AG04449 (cell line): Measurements from ENCODE around the gene DEPDC4.

Experiments used
- CTCF ChIA-PET: fragments of 350-600 bp; formaldehyde crosslinking; extraction: SDS; loops from one replicate; lab custom pipeline; 2021; ENCODE audit warnings: antibody characterized with exemption; lab: Yijun Ruan, JAX
- POLR2A ChIA-PET: fragments of 400-600, 350-600 bp; formaldehyde crosslinking; extraction: SDS; loops from one replicate; lab custom pipeline; 2020; ENCODE audit warnings: antibody characterized with exemption, inconsistent platforms; lab: Yijun Ruan, JAX
- DNase-seq: peaks from one replicate; pipeline ENCODE4 v3.0.0-alpha.2; 2010; ENCODE audit warnings: low read depth, low spot score
- H3K4me3 ChIP-seq: 2 replicates; pipeline ENCODE4 v1.5.1; 2011; ENCODE audit warnings: low read depth, mild to moderate bottlenecking, control low read depth, low read length
- TF ChIP-seq, protein P1 (sequence below): IDR thresholded peaks from one replicate; pipeline ENCODE4 v1.5.1; 2011; ENCODE audit warnings: mild to moderate bottlenecking, moderate library complexity, low read length, control low read depth, inconsistent platforms; ENCODE audit not compliant: insufficient read depth; ENCODE audit errors: missing control alignments

Gene DEPDC4

DNA sequence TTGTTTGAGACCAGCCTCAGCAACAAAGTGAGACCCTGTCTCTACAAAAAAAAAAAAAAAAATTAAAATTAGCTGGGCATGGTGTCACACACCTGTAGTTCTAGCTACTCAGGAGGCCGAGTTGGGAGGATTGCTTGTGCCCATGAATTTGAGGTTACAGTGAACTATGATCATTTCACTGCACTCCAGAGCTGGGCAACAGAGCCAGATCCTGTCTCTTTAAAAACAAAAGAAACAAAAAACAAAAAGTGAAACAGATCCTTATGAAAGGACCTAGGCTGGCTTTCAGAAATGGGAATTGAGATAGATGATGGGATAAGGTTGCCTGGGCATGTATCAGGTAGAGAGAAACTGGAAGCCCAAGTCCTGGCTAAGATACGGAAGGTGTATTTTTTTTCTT lies 52.4 kb downstream of the DEPDC4 start:
- POLR2A ChIA-PET, result no interaction called here
- TF ChIP-seq, protein P1, sequence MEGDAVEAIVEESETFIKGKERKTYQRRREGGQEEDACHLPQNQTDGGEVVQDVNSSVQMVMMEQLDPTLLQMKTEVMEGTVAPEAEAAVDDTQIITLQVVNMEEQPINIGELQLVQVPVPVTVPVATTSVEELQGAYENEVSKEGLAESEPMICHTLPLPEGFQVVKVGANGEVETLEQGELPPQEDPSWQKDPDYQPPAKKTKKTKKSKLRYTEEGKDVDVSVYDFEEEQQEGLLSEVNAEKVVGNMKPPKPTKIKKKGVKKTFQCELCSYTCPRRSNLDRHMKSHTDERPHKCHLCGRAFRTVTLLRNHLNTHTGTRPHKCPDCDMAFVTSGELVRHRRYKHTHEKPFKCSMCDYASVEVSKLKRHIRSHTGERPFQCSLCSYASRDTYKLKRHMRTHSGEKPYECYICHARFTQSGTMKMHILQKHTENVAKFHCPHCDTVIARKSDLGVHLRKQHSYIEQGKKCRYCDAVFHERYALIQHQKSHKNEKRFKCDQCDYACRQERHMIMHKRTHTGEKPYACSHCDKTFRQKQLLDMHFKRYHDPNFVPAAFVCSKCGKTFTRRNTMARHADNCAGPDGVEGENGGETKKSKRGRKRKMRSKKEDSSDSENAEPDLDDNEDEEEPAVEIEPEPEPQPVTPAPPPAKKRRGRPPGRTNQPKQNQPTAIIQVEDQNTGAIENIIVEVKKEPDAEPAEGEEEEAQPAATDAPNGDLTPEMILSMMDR, result no peak
- H3K4me3 ChIP-seq, result no peak overlapping the region
- CTCF ChIA-PET, result interaction anchor here (1.0 to 1.1 kb wide), 2 partner anchors 18 to 21 kb away, joined by 3 read pairs; no protein-coding TSS in a partner anchor
- DNase-seq, result no peak

DNA sequence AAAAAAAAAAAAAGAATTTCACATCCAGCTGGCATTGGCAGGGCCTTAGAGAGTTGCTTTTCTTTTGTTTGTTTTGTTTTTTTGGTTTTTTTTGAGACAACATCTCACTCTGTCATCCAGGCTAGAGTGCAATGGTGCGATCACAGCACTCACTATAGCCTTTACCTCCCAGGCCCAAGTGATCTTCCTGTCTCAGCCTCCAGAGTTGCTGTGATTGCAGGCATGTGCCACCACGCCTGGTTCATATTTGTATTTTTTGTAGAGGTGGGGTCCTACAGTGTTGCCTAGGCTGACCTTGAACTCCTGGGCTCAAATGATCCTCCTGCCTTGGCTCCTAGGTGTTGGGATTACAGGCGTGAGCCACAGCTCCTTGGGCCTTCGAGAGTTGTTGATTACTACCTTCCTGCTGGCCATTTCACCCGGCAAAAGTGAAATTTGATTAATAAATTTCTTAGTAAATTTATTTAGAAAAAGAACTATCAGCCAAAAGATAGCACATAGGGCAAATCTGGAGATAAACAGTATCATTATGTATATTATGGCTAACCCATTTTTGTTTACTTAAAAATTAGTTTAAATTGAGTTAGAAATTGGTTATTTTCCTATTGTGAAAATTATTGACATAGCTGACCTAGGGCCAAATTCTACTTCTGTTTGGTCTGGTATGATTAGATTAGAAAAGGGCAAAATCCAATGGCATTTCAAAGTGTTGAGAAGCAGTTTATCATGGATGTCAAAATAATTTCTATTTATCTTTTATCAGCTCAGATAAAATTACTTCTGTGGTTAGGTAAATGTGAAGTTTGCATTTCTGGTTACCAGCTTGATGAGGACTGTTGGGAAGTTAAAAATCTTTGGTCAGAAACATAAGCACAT lies 53.6 kb downstream of the DEPDC4 start:
- CTCF ChIA-PET, result no interaction called here
- TF ChIP-seq, protein P1, result no peak
- no peak overlapping the region for H3K4me3 ChIP-seq
- no peak for DNase-seq
- POLR2A ChIA-PET, result no interaction called here

DNA sequence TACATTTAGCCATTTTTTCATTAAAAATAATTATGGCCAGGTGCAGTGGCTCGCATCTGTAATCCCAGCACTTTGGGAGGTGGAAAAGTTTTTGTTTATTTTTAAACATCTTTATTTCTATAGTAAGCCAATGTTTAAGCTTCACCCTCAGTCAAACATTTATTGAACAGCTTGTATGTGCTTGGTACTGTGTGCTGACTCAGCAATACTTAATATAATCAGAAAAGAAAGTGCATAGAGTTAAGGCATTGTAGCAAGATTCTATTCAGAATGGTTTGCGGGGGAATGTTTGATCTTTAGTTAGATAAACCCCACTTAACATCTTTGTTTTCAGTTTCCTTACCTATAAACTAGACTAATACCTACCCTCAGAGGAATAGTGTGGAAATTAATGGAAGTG lies 55.2 kb downstream of the DEPDC4 start:
- no peak for DNase-seq
- CTCF ChIA-PET, result no interaction called here
- H3K4me3 ChIP-seq, result no peak overlapping the region
- TF ChIP-seq, protein P1, result no peak
- POLR2A ChIA-PET, result no interaction called here

DNA sequence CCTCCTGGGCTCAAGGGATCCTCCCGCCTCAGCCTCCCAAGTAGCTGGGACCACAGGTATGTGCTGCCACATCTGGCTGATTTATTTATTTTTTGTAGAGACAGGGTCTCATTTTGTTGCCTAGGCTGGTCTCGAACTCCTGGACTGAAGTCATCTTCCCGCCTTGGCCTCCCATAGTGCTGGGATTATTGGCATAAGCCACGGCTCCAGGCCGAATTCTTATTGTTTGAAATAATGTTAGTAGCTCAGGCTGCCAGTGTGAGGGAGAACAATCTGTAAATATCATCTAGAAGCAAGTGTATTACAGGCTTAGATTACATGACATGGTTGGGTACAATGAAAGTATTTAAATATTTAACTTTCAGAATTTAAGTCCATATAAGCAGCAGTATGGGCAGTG lies 58.0 kb downstream of the DEPDC4 start:
- CTCF ChIA-PET, result interaction anchor here (1.2 kb wide), 1 partner anchor 9 kb away, joined by 3 read pairs; the partner anchor contains the start of gene ACTR6
- H3K4me3 ChIP-seq, result no peak overlapping the region
- DNase-seq, result no peak
- POLR2A ChIA-PET, result no interaction called here
- TF ChIP-seq, protein P1, result no peak

DNA sequence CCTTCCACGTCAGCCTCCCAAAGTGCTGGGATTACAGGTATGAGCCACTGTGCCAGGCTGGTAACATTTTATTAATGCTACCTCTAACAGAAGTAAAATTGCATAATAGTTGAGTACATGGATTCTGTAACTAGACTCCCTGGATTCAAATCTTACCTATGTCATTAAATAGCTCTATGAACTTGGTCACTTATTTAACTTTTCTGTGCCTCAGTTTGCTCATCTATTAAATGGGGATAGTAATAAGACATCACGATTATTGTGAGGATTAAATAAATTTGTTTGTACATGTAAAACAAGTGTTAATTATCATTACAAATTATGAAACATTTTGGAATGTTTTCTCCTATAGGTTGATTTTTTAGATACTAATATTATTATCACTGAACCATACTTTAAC lies 59.6 kb downstream of the DEPDC4 start:
- no peak for DNase-seq
- POLR2A ChIA-PET, result no interaction called here
- CTCF ChIA-PET, result no interaction called here
- TF ChIP-seq, protein P1, result no peak
- no peak overlapping the region for H3K4me3 ChIP-seq

DNA sequence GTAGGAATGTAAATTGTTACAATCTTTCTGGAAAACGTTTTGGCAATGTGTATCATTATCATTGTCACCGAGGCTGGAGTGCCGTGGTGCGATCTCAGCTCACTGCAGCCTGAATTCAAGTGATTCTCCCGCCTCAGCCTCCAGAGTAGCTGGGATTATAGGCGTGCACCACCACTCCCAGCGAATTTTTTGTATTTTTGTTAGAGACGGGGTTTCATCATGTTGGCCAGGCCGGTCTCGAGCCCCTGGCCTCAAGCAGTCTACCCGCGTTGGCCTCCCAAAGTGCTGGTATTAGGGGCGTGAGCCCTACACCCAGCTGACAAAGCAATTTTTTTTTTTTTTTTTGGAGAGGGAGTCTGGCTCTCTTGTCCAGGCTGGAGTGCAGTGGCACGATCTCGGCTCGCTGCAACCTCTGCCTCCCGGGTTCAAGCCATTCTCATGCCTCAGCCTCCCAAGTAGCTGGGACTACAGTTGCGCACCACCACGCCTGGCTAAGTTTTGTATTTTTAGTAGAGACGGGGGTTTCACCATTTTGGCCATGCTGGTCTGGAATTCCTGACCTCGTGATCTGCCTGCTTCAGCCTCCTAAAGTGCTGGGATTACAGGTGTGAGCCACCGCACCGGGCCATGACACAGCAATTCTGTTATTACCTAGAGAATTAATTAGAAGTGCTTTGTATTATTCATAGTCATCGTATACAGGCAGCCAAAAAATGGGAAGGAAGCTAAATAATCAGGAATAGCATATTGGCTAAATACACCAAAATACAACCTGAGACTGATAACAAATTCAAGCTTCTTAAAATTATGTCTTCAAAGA lies 65.1 kb downstream of the DEPDC4 start:
- POLR2A ChIA-PET, result no interaction called here
- DNase-seq, result no peak
- TF ChIP-seq, protein P1, result no peak
- H3K4me3 ChIP-seq, result peak overlapping the region; percentile 83
- CTCF ChIA-PET, result interaction anchor here (1.0 to 1.9 kb wide), 2 partner anchors 144 to 353 kb away, joined by 5 read pairs; no protein-coding TSS in a partner anchor
